ENCODE measurements around the gene XXYLT1.

DNA sequence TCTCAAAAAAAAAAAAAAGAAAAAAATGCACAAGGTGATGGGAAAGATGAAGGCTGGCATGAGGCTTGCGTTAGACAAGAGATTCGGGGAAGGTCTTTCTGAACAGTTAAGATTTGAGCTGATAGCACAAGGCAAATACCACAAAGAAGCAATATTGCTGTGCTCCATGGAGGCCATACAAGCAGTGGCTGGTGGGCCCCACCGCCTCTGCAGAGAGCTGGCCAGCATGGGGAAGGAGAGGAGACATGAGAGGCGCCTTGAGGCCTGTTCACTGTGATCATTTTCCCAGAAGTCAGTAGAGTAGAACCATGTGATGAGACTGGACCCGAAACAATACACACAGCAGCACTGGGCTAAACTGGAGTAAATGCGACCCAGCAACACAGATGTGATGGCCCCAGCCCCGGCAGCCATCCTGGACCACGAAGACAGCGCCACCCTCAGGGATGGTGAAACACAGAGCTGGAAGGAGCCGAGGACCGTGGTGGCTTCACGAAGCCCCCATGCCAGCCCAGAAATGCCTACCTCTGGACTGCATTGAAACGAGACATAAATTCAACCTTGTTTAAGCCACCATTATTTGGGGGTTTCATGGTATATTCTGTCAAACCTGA lies 5.5 kb downstream of the XXYLT1 start:
- no peak for TF ChIP-seq CSDC2 (CRISPR knock-in tag; IDR thresholded peaks at IDR 0.05)
- no peak for TF ChIP-seq CREB5 (CRISPR knock-in tag; IDR thresholded peaks at IDR 0.05; ENCODE audit: low read depth)
- no peak for TF ChIP-seq ZC3H10 (CRISPR knock-in tag; IDR thresholded peaks at IDR 0.05)
- TF ChIP-seq, protein P1, sequence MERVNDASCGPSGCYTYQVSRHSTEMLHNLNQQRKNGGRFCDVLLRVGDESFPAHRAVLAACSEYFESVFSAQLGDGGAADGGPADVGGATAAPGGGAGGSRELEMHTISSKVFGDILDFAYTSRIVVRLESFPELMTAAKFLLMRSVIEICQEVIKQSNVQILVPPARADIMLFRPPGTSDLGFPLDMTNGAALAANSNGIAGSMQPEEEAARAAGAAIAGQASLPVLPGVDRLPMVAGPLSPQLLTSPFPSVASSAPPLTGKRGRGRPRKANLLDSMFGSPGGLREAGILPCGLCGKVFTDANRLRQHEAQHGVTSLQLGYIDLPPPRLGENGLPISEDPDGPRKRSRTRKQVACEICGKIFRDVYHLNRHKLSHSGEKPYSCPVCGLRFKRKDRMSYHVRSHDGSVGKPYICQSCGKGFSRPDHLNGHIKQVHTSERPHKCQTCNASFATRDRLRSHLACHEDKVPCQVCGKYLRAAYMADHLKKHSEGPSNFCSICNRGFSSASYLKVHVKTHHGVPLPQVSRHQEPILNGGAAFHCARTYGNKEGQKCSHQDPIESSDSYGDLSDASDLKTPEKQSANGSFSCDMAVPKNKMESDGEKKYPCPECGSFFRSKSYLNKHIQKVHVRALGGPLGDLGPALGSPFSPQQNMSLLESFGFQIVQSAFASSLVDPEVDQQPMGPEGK (CRISPR knock-in tag; IDR thresholded peaks at IDR 0.05; ENCODE audit: borderline replicate concordance), result no peak
- TF ChIP-seq ISL1 (CRISPR knock-in tag; IDR thresholded peaks at IDR 0.05), result no peak
- TF ChIP-seq ZNF565 (CRISPR knock-in tag; conservative IDR thresholded peaks at IDR 0.05; ENCODE audit: low read depth), result no peak
